OCI-LY1 (cell line): ENCODE data around the gene TMEM186.

Source experiments
- EZH2 ChIP-seq: fragments of 200-600 bp; sonication (generic), shearing (Covaris generic); IDR thresholded peaks from 2 replicates; pipeline ENCODE4 v1.8.0; 2017; ENCODE audit warnings: borderline replicate concordance, mixed run types, mild to moderate bottlenecking, antibody characterized with exemption, low read length, moderate library complexity, mixed read lengths
- TF ChIP-seq, protein P1 (sequence below): fragments of 200-600 bp; sonication (generic), shearing (Covaris generic); IDR thresholded peaks from 2 replicates; pipeline ENCODE4 v1.5.1; 2017; ENCODE audit warnings: mild to moderate bottlenecking, antibody characterized with exemption, low read length, moderate library complexity, mixed read lengths

DNA sequence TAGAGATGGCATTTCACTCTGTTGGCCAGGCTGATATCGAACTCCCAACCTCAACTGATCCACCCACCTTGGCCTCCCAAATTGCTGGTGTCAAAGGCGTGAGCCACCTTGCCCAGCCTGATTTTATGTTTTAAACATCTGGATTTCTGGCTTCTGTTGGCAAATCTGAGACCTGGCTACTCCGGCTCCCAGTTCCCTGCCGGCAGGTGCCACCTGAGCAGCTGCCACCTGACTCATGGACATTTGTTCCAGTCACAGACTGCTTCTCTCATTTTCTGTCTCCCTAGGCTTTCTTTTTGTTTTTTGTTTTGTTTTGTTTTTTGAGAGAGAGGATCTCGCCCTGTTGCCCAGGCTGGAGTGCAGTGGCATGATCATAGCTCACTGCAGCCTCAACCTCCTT lies 9.8 kb upstream of the TMEM186 start:
- TF ChIP-seq, protein P1, sequence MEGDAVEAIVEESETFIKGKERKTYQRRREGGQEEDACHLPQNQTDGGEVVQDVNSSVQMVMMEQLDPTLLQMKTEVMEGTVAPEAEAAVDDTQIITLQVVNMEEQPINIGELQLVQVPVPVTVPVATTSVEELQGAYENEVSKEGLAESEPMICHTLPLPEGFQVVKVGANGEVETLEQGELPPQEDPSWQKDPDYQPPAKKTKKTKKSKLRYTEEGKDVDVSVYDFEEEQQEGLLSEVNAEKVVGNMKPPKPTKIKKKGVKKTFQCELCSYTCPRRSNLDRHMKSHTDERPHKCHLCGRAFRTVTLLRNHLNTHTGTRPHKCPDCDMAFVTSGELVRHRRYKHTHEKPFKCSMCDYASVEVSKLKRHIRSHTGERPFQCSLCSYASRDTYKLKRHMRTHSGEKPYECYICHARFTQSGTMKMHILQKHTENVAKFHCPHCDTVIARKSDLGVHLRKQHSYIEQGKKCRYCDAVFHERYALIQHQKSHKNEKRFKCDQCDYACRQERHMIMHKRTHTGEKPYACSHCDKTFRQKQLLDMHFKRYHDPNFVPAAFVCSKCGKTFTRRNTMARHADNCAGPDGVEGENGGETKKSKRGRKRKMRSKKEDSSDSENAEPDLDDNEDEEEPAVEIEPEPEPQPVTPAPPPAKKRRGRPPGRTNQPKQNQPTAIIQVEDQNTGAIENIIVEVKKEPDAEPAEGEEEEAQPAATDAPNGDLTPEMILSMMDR, result no peak
- TF ChIP-seq EZH2, result no peak
